Caki2 (cell line): Measurements from ENCODE around the gene MUC5B. TPM values are rescaled to one million over a fixed set of nuclear protein-coding genes. Genes with fewer than 3 reads are reported as not detected.
"Not testable (repeated sequence)": the region's sequence is repeated elsewhere in the genome, so short reads cannot be mapped to it uniquely, and the experiment has no call there.

ENCODE experiments used
- DNase-seq: peaks from one replicate; pipeline ENCODE4 v3.0.0-alpha.2; 2015; ENCODE audit warnings: low read depth
- in situ Hi-C: cut with HindIII; loops from 2 replicates; pipeline ENCODE4 v1.10.0; 2016; ENCODE audit warnings: low sequenced_read_pairs, low pct_unique_long_range_greater_than_20kb, mixed read lengths
- total RNA-seq: library from RNA; depleted of rRNA; stranded (reverse); fragments of >200 nt; shearing (Covaris generic); gene quantifications from 2 replicates; pipeline ENCODE4 v1.2.3, GENCODE V29; 2014; ENCODE audit warnings: low replicate concordance

MUC5B gene
- total RNA-seq, 1 experiment from 2014 or later, result 0.03 TPM

- DNase-seq, in situ Hi-C loops: not testable (repeated sequence)
These were observed 7.0 kb upstream of the MUC5B start for GRCh38 chr11:1215826-1216225.

- no peak for DNase-seq
- in situ Hi-C loops, result no loop called here
These were observed 5.7 kb upstream of the MUC5B start for GRCh38 chr11:1217151-1217550.

GRCh38 chr11:1218256-1218787 is 4.5 kb upstream of the MUC5B start:
- DNase-seq, result no peak
- in situ Hi-C loops, result no loop called here

GRCh38 chr11:1218788-1219445 is 3.9 kb upstream of the MUC5B start:
- in situ Hi-C loops, result no loop called here

GRCh38 chr11:1219446-1219833 is 3.4 kb upstream of the MUC5B start:
- in situ Hi-C loops, result no loop called here
- no peak for DNase-seq

More at GRCh38 chr11:1218788-1219445, 3.9 kb upstream of the MUC5B start:
- no peak for DNase-seq

GRCh38 chr11:1219834-1220815 is 2.7 kb upstream of the MUC5B start:
- in situ Hi-C loops, result no loop called here
- DNase-seq, result no peak

GRCh38 chr11:1220941-1221721 is 1.7 kb upstream of the MUC5B start:
- DNase-seq, result no peak
- in situ Hi-C loops, result no loop called here

GRCh38 chr11:1221848-1222311 is 986 bp upstream of the MUC5B start:
- in situ Hi-C loops, result no loop called here

GRCh38 chr11:1223346-1224110 is 662 bp downstream of the MUC5B start:
- no peak for DNase-seq
- in situ Hi-C loops, result no loop called here

More at GRCh38 chr11:1221848-1222311, 986 bp upstream of the MUC5B start:
- no peak for DNase-seq

- no peak for DNase-seq
- in situ Hi-C loops, result no loop called here
These were observed 1.2 kb downstream of the MUC5B start for GRCh38 chr11:1224111-1224490.

GRCh38 chr11:1224491-1225385 is 1.9 kb downstream of the MUC5B start:
- no peak for DNase-seq
- in situ Hi-C loops, result no loop called here

- in situ Hi-C loops, result no loop called here
- DNase-seq, result no peak
These were observed 2.7 kb downstream of the MUC5B start for GRCh38 chr11:1225386-1226225.

GRCh38 chr11:1226226-1226985 is 3.5 kb downstream of the MUC5B start:
- no peak for DNase-seq
- in situ Hi-C loops, result no loop called here

- DNase-seq, result no peak
- in situ Hi-C loops, result no loop called here
These were observed 4.2 kb downstream of the MUC5B start for GRCh38 chr11:1226986-1227550.

GRCh38 chr11:1227551-1228100 is 4.8 kb downstream of the MUC5B start:
- in situ Hi-C loops, result no loop called here
- no peak for DNase-seq
